ENCODE data around the gene GZMB. TPM values are rescaled to one million over a fixed set of nuclear protein-coding genes. Genes with fewer than 3 reads are reported as not detected.
"Not testable (repeated sequence)": the region's sequence is repeated elsewhere in the genome, so short reads cannot be mapped to it uniquely, and the experiment has no call there.

Gene GZMB
- total RNA-seq, 4 donors from 2014 or later, result 2.8 to 122 TPM; not detected in 2

- intact Hi-C loops (cut with DNase I; ENCODE audit: low total_unique reads), result no loop called here
- H3K4me3 ChIP-seq, result no peak overlapping the region
These were observed 27.7 kb downstream of the GZMB start for GRCh38 chr14:24606297-24606696.

DNA sequence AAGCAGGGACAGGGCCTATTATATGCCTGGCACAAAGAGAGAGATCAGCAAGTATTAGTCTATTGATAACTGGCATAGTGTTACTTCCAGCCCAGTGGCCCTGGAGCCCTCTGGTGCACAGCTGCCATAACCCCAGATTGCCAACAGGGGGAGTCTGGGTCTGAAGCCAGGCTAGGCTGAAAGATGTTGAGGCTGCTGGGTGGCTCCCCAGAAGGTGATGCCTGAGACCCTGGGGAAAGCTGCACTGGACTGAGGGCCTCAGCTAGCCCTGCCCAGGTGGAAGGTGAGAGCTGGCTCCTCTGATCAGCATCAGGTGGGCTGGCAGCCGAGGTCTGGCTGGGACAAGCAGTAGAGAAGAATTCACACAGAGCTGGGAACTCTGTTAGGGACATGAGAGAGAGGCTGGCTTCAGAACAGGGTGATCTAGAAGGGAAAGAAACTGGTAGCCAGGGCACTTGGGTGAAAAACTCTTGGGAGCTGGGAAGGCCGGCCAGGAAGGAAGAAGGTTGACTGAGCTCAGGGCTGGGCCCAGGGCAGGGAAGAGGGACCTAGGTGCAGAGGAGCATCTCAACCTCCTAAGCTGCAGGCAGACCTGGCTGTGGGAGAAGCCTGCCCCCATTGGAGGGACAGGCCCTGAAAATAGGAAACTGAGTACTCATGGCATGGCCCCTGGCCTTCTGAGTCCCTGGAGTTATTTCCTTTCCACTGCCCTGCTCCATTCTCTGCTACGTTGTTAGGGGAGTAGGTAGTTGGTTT lies 28.4 kb downstream of the GZMB start:
- Histone ChIP-seq H3K4me3 (no peak overlapping the region), H3K36me3 (no peaks in the 10 kb centered on the region), H3K4me1 (no peaks in the 10 kb centered on the region), H3K9me3 (no peaks in the 10 kb centered on the region), H3K27me3 (no peaks in the 10 kb centered on the region), H3K27ac (no peak overlapping the region)
- DNase-seq, result no peak
- TF ChIP-seq POLR2A (IDR thresholded peaks at IDR 0.05), result no peak
- TF ChIP-seq CTCF (IDR thresholded peaks at IDR 0.05), result peak in 2 of 4 experiments; percentile 14 to 23
- intact Hi-C loops (cut with DNase I; ENCODE audit: low total_unique reads), result no loop called here

More at GRCh38 chr14:24606297-24606696, 27.7 kb downstream of the GZMB start:
- TF ChIP-seq POLR2A (IDR thresholded peaks at IDR 0.05), result no peak
- no peak for TF ChIP-seq CTCF (IDR thresholded peaks at IDR 0.05)
- Histone ChIP-seq H3K36me3 (no peaks in the 10 kb centered on the region), H3K9me3 (no peaks in the 10 kb centered on the region), H3K27me3 (no peaks in the 10 kb centered on the region), H3K27ac (no peak overlapping the region), H3K4me1 (no peaks in the 10 kb centered on the region)
- DNase-seq, result no peak

DNA sequence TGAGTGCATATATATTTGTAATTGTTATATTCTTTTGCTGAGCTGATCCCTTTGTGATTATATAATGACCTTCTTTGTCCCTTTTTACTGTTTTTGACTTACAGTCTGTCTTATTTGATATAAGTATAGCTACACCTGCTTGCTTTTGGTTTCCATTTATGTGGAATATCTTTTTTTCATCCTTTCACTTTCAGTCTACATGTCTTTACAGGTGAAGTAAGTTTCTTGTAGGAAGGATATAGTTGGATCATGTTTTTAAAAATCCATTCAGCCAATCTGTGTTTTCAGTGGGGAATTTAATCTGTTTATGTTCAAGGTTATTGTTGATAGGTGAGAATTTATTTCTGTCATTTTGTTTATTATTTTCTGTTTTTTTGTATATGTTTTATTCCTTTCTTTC lies 36.6 kb downstream of the GZMB start:
- Histone ChIP-seq H3K36me3 (no peaks in the 10 kb centered on the region), H3K27ac (no peak overlapping the region), H3K27me3 (no peaks in the 10 kb centered on the region), H3K4me1 (no peaks in the 10 kb centered on the region), H3K9me3 (no peaks in the 10 kb centered on the region), H3K4me3 (no peak overlapping the region)
- no peak for DNase-seq
- intact Hi-C loops (cut with DNase I; ENCODE audit: low total_unique reads), result no loop called here
- TF ChIP-seq POLR2A (IDR thresholded peaks at IDR 0.05) (no peak), CTCF (IDR thresholded peaks at IDR 0.05) (no peak)

DNA sequence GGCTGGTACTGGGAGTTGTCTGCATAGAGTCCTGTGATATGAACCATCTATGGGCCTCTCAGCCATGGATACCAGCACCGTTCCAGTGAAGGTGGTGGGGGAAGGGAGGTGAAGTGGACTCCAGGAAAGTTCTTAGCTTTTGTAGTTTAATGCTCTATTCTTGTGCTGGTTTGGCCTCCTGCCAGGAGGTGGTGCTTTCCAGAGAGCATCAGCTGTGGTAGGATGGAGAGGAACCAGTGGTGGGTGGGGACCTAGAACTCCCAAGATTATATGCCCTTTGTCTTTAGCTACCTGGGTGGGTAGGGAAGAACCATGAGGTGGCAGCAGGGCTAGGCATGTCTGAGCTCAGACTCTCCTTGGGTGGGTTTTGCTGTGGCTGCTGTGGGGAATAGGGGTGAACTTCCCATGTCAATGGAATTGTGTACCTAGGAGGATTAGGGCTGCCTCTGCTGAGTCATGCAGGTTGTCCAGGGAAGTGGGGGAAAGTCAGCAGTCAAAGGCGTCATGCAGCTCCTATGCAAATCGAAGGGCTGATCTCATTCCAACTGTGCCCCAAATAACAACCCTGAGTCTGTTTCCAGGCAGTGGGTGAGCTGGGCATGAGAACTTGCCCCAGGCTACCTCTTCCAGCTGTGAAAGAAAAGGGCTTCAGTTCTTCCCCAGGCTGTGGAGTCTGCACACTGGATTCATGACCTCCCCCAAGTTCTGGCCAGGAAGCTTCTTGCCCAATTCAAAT lies 38.7 kb downstream of the GZMB start:
- intact Hi-C loops (cut with DNase I; ENCODE audit: low total_unique reads), result no loop called here
- Histone ChIP-seq H3K36me3 (no peaks in the 10 kb centered on the region), H3K9me3 (no peaks in the 10 kb centered on the region), H3K4me3 (no peak overlapping the region), H3K27ac (no peak overlapping the region), H3K4me1 (no peaks in the 10 kb centered on the region), H3K27me3 (no peaks in the 10 kb centered on the region)
- no peak for DNase-seq
- TF ChIP-seq CTCF (IDR thresholded peaks at IDR 0.05), result no peak
- TF ChIP-seq POLR2A (IDR thresholded peaks at IDR 0.05), result no peak

DNA sequence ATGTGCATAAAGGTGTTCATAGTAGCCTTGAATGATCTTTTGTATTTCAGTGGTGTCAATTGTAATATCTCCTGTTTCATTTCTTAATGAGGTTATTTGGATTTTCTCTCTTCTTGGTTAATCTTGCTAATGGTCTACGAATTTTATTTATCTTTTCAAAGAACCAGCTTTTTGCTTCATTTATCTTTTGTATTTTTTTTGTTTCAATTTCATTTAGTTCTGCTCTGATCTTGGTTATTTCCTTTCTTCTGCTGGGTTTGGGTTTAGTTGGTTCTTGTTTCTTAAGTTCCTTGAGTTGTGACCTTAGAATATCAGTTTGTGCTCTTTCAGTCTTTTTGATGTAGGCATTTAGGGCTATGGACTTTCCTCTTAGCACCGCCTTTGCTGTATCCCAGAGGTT lies 43.0 kb downstream of the GZMB start:
- H3K27me3 ChIP-seq; H3K27ac ChIP-seq; H3K36me3 ChIP-seq; H3K4me1 ChIP-seq; H3K4me3 ChIP-seq; intact Hi-C loops (cut with DNase I; ENCODE audit: low total_unique reads); H3K9me3 ChIP-seq; DNase-seq: not testable (repeated sequence)

DNA sequence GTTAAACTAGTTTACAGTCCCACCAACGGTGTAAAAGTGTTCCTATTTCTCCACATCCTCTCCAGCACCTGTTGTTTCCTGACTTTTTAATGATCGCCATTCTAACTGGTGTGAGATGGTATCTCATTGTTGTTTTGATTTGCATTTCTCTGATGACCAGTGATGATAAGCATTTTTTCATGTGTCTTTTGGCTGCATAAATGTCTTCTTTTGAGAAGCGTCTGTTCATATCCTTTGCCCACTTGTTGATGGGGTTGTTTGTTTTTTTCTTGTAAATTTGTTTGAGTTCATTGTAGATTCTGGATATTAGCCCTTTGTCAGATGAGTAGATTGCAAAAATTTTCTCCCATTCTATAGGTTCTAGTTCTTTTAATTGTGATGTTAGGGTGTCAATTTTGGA lies 49.6 kb downstream of the GZMB start:
- intact Hi-C loops (cut with DNase I; ENCODE audit: low total_unique reads), result not testable (repeated sequence)

More for the DNA sequence above, 49.6 kb downstream of the GZMB start:
- DNase-seq, H3K4me3 ChIP-seq, H3K4me1 ChIP-seq, H3K27ac ChIP-seq, H3K9me3 ChIP-seq, H3K36me3 ChIP-seq, H3K27me3 ChIP-seq: not testable (repeated sequence)
